DLD1 (cell line): Measurements from ENCODE around the gene BCAS1.
"Not testable (repeated sequence)": the region's sequence is repeated elsewhere in the genome, so short reads cannot be mapped to it uniquely, and the experiment has no call there.

ENCODE experiments used
- in situ Hi-C: cut with HindIII; loops from 2 replicates; pipeline ENCODE4 v1.10.0; 2017; ENCODE audit warnings: low sequenced_read_pairs

The BCAS1 gene

GRCh38 chr20:54023406-54023805, 47.0 kb downstream of the BCAS1 start:
- in situ Hi-C loops = no loop called here

GRCh38 chr20:54021446-54022235, 48.8 kb downstream of the BCAS1 start:
- in situ Hi-C loops = no loop called here

GRCh38 chr20:54020868-54021267, 49.5 kb downstream of the BCAS1 start:
- in situ Hi-C loops = no loop called here

GRCh38 chr20:54020348-54020747, 50.0 kb downstream of the BCAS1 start:
- in situ Hi-C loops = no loop called here

GRCh38 chr20:54019585-54019984, 50.8 kb downstream of the BCAS1 start:
- in situ Hi-C loops = no loop called here

- in situ Hi-C loops = no loop called here
These were observed 51.3 kb downstream of the BCAS1 start for GRCh38 chr20:54019127-54019526.

- in situ Hi-C loops = no loop called here
These were observed 52.5 kb downstream of the BCAS1 start for GRCh38 chr20:54017846-54018245.

GRCh38 chr20:54015496-54015895, 54.9 kb downstream of the BCAS1 start:
- in situ Hi-C loops = no loop called here

GRCh38 chr20:54014293-54014926, 56.0 kb downstream of the BCAS1 start:
- in situ Hi-C loops = no loop called here

GRCh38 chr20:54013471-54013870, 56.9 kb downstream of the BCAS1 start:
- in situ Hi-C loops = no loop called here

GRCh38 chr20:54011346-54011745, 59.0 kb downstream of the BCAS1 start:
- in situ Hi-C loops = no loop called here

GRCh38 chr20:54006216-54006615, 64.2 kb downstream of the BCAS1 start:
- in situ Hi-C loops = not testable (repeated sequence)

GRCh38 chr20:54005524-54005923, 64.9 kb downstream of the BCAS1 start:
- in situ Hi-C loops = no loop called here

- in situ Hi-C loops = no loop called here
These were observed 65.9 kb downstream of the BCAS1 start for GRCh38 chr20:54004445-54004844.

GRCh38 chr20:54002741-54003140, 67.7 kb downstream of the BCAS1 start:
- in situ Hi-C loops = no loop called here

GRCh38 chr20:54002056-54002575, 68.3 kb downstream of the BCAS1 start:
- in situ Hi-C loops = no loop called here

- in situ Hi-C loops = no loop called here
These were observed 69.5 kb downstream of the BCAS1 start for GRCh38 chr20:54000914-54001313.

- in situ Hi-C loops = no loop called here
These were observed 70.1 kb downstream of the BCAS1 start for GRCh38 chr20:54000262-54000661.

GRCh38 chr20:53999077-53999476, 71.3 kb downstream of the BCAS1 start:
- in situ Hi-C loops = no loop called here

- in situ Hi-C loops = no loop called here
These were observed 73.6 kb downstream of the BCAS1 start for GRCh38 chr20:53996584-53997486.

- in situ Hi-C loops = no loop called here
These were observed 74.4 kb downstream of the BCAS1 start for GRCh38 chr20:53995949-53996348.
